Central memory CD8-positive, alpha-beta T cell (primary cell): Measurements from ENCODE around the gene TRPV6.

Experiments used
- ATAC-seq: fragments of 150-1000 bp; cut with Tn5 transposase; replicated peaks from 2 replicates; pipeline ENCODE4 v1.10.0; 2022; ENCODE audit warnings: mild to moderate bottlenecking, moderate FRiP score, moderate number of reproducible peaks; ENCODE audit not compliant: poor library complexity, severe bottlenecking; ENCODE audit errors: extremely low read depth
- DNase-seq, 2 donors: peaks; one replicate each; pipeline ENCODE4 v3.0.0; 2021; ENCODE audit warnings: low spot score in 2 of 2
- H3K27ac Mint-ChIP-seq: one replicate; pipeline ENCODE4 v1.8.0; 2022; ENCODE audit warnings: low read depth, mild to moderate bottlenecking, moderate library complexity, mixed read lengths
- H3K27me3 Mint-ChIP-seq: one replicate; pipeline ENCODE4 v1.8.0; 2022; ENCODE audit warnings: mixed read lengths
- H3K36me3 Mint-ChIP-seq: one replicate; pipeline ENCODE4 v1.8.0; 2022; ENCODE audit warnings: mild to moderate bottlenecking, moderate library complexity, mixed read lengths; ENCODE audit not compliant: insufficient read depth
- H3K4me1 Mint-ChIP-seq: one replicate; pipeline ENCODE4 v1.8.0; 2022; ENCODE audit warnings: mixed read lengths
- H3K4me3 Mint-ChIP-seq: one replicate; pipeline ENCODE4 v1.8.0; 2022; ENCODE audit warnings: mild to moderate bottlenecking, moderate library complexity, mixed read lengths
- H3K9me3 Mint-ChIP-seq: one replicate; pipeline ENCODE4 v1.8.0; 2022; ENCODE audit warnings: mixed read lengths

TRPV6 gene

DNA sequence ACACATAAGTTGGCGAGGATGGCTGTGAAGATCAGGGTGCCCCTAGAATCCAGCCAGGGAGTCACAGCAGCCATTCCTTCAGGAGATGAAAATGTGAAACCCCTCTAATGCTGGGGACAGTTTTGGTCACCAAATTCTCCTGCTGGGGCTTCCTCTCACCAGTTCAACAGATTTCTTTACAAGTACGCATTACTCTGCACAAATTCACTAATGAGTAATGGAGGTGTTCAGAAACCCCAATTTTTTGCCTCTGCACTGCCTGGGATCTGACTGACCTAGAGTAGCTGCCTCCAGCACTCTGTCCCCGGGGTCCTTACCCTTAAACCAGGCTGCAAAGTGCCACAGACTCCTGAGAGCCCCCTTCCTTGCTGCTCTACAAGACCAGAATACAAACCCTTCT is 31.9 kb upstream of the TRPV6 start:
- Mint-ChIP-seq H3K27ac (no peak overlapping the region), H3K4me3 (no peak overlapping the region), H3K36me3 (no peaks in the 10 kb centered on the region), H3K27me3 (peaks cover 61% of the 10 kb centered on the region), H3K9me3 (no peaks in the 10 kb centered on the region), H3K4me1 (no peaks in the 10 kb centered on the region)
- DNase-seq (no peak), ATAC-seq (no peak)

DNA sequence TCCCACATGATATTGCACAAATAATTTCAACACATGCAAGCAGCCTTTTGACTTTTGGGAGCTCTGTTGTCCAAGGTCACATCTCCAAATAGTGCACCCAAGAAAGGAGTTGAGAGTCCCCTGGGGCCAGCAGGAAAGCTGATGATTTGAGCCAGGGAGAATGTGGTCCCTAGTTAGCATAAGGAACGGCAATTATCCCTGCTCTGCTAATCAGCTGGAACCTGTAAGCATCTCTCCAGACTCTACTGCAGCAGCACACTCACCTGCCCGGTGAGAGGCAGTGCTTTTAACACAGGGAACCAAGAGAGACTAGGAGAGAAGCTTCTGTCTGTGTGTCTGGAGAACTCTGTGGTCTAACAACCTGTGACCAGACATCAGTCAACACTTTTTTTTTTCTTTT is 31.0 kb upstream of the TRPV6 start:
- no peak for DNase-seq
- Mint-ChIP-seq H3K27ac (no peak overlapping the region), H3K27me3 (peaks cover 71% of the 10 kb centered on the region), H3K36me3 (no peaks in the 10 kb centered on the region), H3K9me3 (no peaks in the 10 kb centered on the region), H3K4me3 (no peak overlapping the region), H3K4me1 (no peaks in the 10 kb centered on the region)
- no peak for ATAC-seq

DNA sequence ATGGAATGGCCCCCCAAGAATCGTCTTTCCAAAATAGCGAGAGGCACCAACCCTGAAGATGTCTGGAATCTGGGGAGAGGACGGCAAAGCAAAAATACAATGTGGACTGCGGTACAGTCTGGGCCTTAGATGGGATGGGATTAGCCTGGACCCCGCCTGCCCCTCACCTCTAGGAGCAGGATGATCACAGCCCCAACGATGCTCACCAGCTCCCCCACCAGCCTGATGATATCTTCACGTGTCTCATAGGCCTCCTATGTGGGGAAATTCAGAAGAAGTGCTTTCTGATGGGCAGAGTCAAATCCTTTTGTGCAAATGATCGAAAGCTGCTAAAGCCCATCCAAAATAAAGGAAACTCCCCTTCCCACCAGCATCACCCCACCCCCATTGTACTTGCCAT is 29.8 kb upstream of the TRPV6 start:
- no peaks in the 10 kb centered on the region for H3K9me3 Mint-ChIP-seq
- peaks cover 83% of the 10 kb centered on the region for H3K27me3 Mint-ChIP-seq
- no peaks in the 10 kb centered on the region for H3K4me1 Mint-ChIP-seq
- H3K27ac Mint-ChIP-seq: no peak overlapping the region
- DNase-seq (no peak), ATAC-seq (no peak)
- no peaks in the 10 kb centered on the region for H3K36me3 Mint-ChIP-seq
- no peak overlapping the region for H3K4me3 Mint-ChIP-seq

DNA sequence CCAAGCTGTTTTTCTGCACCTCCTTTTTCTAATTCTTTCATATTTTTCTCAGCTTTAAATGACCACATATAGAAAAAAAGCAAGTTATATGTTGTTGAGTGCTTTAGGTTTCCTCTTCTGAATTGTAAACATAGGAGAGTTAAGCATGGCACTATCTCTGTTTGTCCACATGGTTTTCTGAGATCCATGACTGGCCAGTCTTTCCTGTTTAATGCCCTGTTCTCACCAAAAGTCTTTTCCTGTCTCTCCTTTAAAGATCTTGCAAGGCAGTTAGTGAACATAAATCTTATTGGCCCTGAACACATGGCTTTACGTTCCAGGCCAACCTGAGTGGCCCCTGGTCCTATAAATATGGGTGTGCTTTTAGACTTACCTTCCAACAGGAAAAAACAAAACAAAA is 28.6 kb upstream of the TRPV6 start:
- ATAC-seq (no peak), DNase-seq (no peak)
- no peaks in the 10 kb centered on the region for H3K36me3 Mint-ChIP-seq
- H3K9me3 Mint-ChIP-seq: no peaks in the 10 kb centered on the region
- peaks cover 89% of the 10 kb centered on the region for H3K27me3 Mint-ChIP-seq
- no peak overlapping the region for H3K27ac Mint-ChIP-seq
- no peak overlapping the region for H3K4me3 Mint-ChIP-seq
- H3K4me1 Mint-ChIP-seq: no peaks in the 10 kb centered on the region

DNA sequence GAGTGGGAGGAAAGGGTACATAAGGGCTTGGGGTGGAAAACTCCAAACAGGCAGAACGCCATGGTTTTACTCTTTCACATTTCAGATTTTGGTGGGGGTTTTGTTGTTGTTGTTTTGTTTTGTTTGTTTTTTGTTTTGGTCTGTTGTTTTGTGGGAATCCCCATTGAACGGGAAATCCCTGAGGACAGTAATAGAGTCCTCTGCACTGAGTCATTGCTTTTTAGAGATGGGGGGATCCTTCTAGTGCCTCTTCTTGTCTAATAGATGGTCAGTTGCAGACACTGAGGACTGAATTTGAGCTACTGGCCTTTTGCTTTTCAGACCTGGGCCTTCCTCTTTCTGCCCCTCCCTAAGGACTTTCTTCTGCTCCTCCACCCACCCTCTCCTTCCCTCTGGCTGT is 28.0 kb upstream of the TRPV6 start:
- Mint-ChIP-seq H3K27me3 (peaks cover 89% of the 10 kb centered on the region), H3K9me3 (no peaks in the 10 kb centered on the region), H3K4me1 (no peaks in the 10 kb centered on the region), H3K27ac (no peak overlapping the region), H3K4me3 (no peak overlapping the region), H3K36me3 (no peaks in the 10 kb centered on the region)
- DNase-seq (no peak), ATAC-seq (no peak)

DNA sequence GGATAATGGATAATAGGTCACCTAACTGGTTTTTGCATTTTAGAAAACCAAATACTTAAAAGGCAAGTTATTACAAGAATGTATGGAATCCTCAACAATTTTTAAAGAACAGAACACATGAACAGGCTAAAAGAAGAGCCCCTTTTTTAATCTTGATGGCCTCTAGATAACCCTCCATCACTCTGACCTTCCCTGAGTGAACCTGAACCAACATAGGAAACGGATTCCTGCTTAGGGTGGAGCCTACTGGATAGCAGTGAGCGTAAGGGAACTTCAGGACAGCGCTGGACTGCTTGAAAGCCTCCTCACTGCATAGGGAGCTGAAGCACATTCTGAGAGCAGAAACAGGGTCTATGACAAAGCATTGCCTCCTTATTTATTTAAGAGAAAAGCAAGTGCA is 27.5 kb upstream of the TRPV6 start:
- DNase-seq (no peak), ATAC-seq (no peak)
- H3K4me1 Mint-ChIP-seq: no peaks in the 10 kb centered on the region
- H3K27me3 Mint-ChIP-seq: peaks cover 89% of the 10 kb centered on the region
- H3K9me3 Mint-ChIP-seq: no peaks in the 10 kb centered on the region
- H3K36me3 Mint-ChIP-seq: no peaks in the 10 kb centered on the region
- no peak overlapping the region for H3K27ac Mint-ChIP-seq
- no peak overlapping the region for H3K4me3 Mint-ChIP-seq

DNA sequence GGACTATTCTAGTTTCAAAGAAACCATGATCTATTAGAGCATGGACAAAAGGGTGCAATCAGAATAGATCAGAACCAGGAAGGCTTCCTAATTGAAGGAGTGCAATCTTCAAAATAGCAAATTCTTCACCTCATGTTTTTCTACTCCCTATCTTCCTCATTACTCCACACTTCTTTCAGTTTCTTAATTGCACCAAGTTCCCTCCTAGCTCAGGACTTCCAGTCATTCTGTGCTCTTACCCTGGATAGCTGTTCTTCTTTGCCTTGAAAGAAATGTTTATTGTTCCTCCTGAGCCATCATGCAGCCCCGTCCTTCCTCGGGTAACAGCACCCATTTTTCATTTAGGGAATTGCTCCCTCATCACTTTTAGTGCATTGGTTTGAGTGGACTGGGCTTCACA is 24.9 kb upstream of the TRPV6 start:
- DNase-seq (no peak), ATAC-seq (no peak)
- Mint-ChIP-seq H3K4me3 (no peak overlapping the region), H3K36me3 (no peaks in the 10 kb centered on the region), H3K27ac (no peak overlapping the region), H3K9me3 (no peaks in the 10 kb centered on the region), H3K27me3 (peaks cover 96% of the 10 kb centered on the region), H3K4me1 (no peaks in the 10 kb centered on the region)

DNA sequence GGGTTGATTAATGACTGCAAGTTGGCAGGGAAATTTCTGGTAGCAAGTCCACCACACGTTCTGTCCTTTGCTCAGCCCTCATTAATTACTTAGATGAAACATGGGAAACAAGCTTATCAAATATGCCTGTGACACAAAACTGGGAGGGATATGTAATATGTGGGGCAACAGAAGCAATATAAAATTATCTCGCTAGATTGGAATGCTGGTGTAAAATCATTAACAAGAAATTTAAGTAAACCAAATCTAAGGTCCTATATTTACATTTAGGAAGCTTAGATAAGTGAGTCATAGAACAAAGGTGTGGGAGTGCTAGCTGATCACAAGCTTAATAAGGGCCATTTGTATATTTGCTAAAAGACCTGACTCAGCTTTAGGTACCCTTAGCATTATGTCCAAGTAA is 24.5 kb upstream of the TRPV6 start:
- Mint-ChIP-seq H3K4me1 (no peaks in the 10 kb centered on the region), H3K9me3 (no peaks in the 10 kb centered on the region), H3K36me3 (no peaks in the 10 kb centered on the region), H3K27ac (no peak overlapping the region), H3K4me3 (no peak overlapping the region), H3K27me3 (peaks cover 91% of the 10 kb centered on the region)
- ATAC-seq: no peak
- no peak for DNase-seq

DNA sequence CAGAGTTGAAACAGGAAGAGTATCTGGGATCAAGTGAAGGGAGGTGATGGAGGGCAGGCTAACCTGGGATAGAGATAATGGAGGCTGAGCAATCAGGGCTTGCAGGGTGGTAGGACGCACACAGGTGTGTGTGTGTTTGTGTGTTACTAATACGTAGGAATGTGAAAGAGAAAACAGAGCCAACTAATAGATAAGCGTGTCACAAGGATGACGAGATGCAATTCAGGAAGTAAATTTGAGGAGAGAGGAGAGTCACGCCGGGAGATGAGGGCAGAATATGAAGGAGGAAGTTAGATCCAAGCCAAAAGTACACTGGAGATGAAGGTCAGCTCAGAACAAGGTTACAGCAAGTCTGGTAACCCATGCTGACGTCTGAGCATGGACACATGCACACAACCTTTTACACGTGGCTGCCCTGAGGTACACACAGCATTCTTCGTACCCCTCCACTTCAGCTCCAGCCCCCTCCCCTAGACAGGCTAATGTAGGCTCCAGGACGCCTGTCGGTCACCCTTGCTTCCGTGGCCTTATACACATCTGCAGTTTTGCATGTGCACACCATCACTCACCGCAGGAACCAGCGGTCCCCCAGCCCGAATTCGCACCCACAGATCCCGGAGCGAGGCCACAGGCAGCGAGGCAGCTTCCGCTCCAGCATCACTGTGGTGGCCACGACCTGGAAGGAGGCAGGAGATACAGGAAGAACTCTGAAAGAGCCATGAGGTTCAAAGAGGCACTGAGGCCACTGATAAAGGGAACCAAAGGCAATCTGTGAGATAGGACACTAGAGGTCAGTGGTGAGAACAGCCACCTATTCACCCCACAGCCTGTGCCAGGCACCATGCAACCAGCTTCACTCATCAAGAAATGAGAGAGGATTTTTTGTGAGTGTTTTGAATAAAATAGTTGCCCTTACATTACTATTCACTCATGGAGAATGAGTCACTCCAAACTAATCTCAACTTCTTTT is 23.7 kb upstream of the TRPV6 start:
- no peak for DNase-seq
- H3K9me3 Mint-ChIP-seq: no peaks in the 10 kb centered on the region

DNA sequence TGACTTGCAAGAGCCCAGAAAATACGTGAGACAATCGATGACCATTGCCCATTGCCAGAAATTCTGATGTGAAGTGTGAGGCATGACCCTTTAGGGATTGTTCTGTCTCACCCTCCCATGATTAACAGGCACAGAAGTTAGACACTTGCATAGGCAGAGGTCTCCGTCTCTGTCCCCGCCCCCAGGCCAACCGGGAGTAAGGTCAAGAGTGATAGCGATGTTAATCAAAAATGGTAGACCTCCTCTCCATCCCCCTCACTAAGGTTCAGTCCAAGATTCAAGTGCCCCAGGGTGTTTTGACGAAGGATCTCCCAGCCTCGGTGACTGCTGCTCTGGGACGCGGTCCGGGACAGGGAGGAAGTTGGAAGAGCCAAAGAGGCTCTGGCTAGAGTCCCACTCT is 22.7 kb upstream of the TRPV6 start:
- ATAC-seq (no peak), DNase-seq (no peak)
- Mint-ChIP-seq H3K4me1 (no peaks in the 10 kb centered on the region), H3K9me3 (no peaks in the 10 kb centered on the region), H3K36me3 (no peaks in the 10 kb centered on the region), H3K27me3 (peaks cover 74% of the 10 kb centered on the region), H3K27ac (no peak overlapping the region), H3K4me3 (no peak overlapping the region)

More for the DNA sequence above, 23.7 kb upstream of the TRPV6 start:
- Mint-ChIP-seq H3K4me1 (no peaks in the 10 kb centered on the region), H3K27me3 (peaks cover 83% of the 10 kb centered on the region), H3K36me3 (no peaks in the 10 kb centered on the region), H3K4me3 (no peak overlapping the region), H3K27ac (no peak overlapping the region)
- no peak for ATAC-seq

DNA sequence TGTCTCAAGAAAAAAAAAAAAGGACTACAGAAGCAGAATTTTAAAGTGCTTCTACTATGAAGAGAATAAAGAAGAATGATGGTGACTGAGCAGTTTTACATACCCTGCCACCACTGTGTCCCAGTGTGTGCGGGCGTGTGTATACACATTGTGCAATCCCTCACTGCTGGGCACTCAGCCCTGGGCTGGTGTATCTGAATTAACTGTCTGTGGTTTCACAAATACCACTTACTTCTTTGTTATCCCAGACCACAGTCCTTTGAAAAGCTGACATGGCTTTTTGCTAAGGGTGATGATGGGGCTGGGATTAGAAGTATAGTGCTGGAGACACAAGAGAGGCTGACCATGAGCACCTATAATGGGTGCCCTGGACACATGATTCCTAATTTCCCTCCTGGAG is 21.1 kb upstream of the TRPV6 start:
- peaks cover 60% of the 10 kb centered on the region for H3K27me3 Mint-ChIP-seq
- H3K4me3 Mint-ChIP-seq: no peak overlapping the region
- H3K27ac Mint-ChIP-seq: no peak overlapping the region
- H3K9me3 Mint-ChIP-seq: no peaks in the 10 kb centered on the region
- ATAC-seq (no peak), DNase-seq (no peak)
- no peaks in the 10 kb centered on the region for H3K4me1 Mint-ChIP-seq
- H3K36me3 Mint-ChIP-seq: no peaks in the 10 kb centered on the region

DNA sequence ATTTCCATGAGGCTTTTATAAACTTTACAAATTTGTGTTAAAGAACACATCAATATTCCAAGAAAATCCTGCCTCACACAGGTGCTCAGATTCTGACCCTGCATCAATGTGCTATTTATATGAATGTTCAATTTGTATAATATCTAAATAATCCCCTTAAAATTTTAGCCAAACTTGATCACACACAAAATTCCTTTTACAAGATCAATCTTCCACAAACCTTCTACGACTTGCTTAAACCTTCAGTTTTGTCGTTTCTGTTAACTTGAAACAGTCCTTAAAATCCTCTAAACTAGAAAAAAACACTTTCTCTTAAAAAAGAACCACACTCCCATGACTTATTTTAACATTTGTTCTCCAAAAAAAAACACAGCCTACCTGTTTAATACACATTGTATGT is 20.2 kb upstream of the TRPV6 start:
- no peak for ATAC-seq
- no peak overlapping the region for H3K4me3 Mint-ChIP-seq
- H3K9me3 Mint-ChIP-seq: no peaks in the 10 kb centered on the region
- no peaks in the 10 kb centered on the region for H3K4me1 Mint-ChIP-seq
- DNase-seq: no peak
- no peaks in the 10 kb centered on the region for H3K36me3 Mint-ChIP-seq
- H3K27ac Mint-ChIP-seq: no peak overlapping the region
- peaks cover 51% of the 10 kb centered on the region for H3K27me3 Mint-ChIP-seq

DNA sequence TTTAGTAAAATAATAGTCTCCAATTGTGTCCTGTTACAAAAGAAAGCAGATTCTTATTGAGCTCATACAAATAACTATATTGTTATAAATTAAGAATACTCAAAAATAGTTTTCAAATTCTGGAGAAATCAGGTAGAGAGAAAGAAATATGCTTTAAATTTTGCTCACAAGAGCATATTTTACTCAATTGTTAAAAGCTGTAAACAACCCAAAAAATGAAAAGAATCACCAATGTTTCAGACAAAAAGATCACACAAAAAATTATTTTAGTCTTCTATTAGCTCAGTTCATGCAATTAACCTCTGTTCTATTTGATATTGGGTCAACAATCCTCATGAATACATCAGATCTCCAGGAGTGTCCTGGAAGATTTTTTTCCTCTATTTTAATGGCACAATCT is 18.6 kb upstream of the TRPV6 start:
- Mint-ChIP-seq H3K4me3 (no peak overlapping the region), H3K27ac (no peak overlapping the region), H3K4me1 (no peaks in the 10 kb centered on the region), H3K9me3 (no peaks in the 10 kb centered on the region), H3K27me3 (peaks cover 36% of the 10 kb centered on the region), H3K36me3 (no peaks in the 10 kb centered on the region)
- ATAC-seq: no peak
- DNase-seq: no peak
